HL-60 (cell line): Measurements from ENCODE around the gene HIPK2.

Source experiments
- POLR2AphosphoS5 ChIP-seq: IDR thresholded peaks from 2 replicates; pipeline ENCODE4 v1.6.1; 2012; ENCODE audit warnings: low read depth
- REST ChIP-seq: IDR thresholded peaks from 2 replicates; pipeline ENCODE4 v1.6.1; 2012; ENCODE audit warnings: low read depth; ENCODE audit not compliant: insufficient replicate concordance
- TF ChIP-seq, protein P1 (sequence below): IDR thresholded peaks from one replicate; pipeline ENCODE4 v1.5.1; 2011; ENCODE audit warnings: low read length, control low read depth, inconsistent platforms; ENCODE audit not compliant: insufficient read depth

- TF ChIP-seq, protein P1, sequence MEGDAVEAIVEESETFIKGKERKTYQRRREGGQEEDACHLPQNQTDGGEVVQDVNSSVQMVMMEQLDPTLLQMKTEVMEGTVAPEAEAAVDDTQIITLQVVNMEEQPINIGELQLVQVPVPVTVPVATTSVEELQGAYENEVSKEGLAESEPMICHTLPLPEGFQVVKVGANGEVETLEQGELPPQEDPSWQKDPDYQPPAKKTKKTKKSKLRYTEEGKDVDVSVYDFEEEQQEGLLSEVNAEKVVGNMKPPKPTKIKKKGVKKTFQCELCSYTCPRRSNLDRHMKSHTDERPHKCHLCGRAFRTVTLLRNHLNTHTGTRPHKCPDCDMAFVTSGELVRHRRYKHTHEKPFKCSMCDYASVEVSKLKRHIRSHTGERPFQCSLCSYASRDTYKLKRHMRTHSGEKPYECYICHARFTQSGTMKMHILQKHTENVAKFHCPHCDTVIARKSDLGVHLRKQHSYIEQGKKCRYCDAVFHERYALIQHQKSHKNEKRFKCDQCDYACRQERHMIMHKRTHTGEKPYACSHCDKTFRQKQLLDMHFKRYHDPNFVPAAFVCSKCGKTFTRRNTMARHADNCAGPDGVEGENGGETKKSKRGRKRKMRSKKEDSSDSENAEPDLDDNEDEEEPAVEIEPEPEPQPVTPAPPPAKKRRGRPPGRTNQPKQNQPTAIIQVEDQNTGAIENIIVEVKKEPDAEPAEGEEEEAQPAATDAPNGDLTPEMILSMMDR, result no peak
- TF ChIP-seq POLR2AphosphoS5, result no peak
- no peak for TF ChIP-seq REST
Observed at GRCh38 chr7:139720186-139720585, 57.6 kb downstream of the HIPK2 start.
